ENCODE measurements around the gene HOXA4. TPM values are rescaled to one million over a fixed set of nuclear protein-coding genes. Genes with fewer than 3 reads are reported as not detected.

HOXA4 gene
- total and polyA plus RNA-seq, 10 of the 15 experiments (the other 5 are each of a cell fraction or from before 2014, with no cell fraction given) = 0.07 TPM; not detected in 9

DNA sequence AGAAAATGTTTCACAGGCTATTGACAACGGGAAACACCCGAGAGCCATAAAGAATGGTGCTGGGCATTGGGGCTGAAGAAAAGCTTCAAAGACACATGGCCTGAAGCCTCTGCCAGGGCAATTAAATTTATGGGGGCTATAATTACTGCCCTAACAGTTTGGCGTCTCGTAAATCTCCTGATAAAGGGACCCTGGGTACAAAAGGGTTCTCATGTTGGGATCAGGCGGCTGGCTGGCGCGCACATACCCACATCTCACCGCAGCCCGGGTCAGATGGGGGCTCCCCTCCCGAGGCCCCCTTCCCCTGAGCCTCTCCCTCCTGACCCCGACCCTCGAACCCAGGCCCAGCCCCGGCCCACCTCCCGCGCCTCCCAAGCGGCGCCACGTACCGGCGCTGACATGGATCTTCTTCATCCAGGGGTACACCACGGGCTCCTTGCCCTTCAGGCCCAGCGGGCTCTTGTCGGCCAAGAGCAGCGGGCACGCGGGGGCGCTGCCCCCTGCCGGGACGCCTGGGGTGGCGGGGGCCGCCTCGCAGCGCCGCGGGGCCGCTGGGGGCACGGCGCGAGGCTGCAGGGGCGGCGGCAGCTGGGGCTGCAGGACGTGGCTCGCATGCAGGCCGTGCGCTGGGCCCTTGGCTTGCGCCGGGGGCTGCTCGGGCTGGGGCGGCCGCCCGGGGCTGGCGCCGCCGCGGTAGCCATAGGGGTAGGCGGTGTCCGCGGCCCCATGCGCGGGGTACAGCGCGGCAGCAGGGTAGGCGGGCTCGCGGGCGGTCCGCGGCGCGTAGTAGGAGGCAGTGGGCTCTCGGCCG lies 623 bp downstream of the HOXA4 start (continued):
- TF ChIP-seq, protein P1, sequence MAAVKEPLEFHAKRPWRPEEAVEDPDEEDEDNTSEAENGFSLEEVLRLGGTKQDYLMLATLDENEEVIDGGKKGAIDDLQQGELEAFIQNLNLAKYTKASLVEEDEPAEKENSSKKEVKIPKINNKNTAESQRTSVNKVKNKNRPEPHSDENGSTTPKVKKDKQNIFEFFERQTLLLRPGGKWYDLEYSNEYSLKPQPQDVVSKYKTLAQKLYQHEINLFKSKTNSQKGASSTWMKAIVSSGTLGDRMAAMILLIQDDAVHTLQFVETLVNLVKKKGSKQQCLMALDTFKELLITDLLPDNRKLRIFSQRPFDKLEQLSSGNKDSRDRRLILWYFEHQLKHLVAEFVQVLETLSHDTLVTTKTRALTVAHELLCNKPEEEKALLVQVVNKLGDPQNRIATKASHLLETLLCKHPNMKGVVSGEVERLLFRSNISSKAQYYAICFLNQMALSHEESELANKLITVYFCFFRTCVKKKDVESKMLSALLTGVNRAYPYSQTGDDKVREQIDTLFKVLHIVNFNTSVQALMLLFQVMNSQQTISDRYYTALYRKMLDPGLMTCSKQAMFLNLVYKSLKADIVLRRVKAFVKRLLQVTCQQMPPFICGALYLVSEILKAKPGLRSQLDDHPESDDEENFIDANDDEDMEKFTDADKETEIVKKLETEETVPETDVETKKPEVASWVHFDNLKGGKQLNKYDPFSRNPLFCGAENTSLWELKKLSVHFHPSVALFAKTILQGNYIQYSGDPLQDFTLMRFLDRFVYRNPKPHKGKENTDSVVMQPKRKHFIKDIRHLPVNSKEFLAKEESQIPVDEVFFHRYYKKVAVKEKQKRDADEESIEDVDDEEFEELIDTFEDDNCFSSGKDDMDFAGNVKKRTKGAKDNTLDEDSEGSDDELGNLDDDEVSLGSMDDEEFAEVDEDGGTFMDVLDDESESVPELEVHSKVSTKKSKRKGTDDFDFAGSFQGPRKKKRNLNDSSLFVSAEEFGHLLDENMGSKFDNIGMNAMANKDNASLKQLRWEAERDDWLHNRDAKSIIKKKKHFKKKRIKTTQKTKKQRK (IDR thresholded peaks at IDR 0.05; ENCODE audit: low read depth, low read length) = no peak
- TF ChIP-seq REST (IDR thresholded peaks at IDR 0.05; ENCODE audit: low read depth, low read length) (no peak), GABPA (IDR thresholded peaks at IDR 0.05; ENCODE audit: low read depth) (no peak), ZNF24 (IDR thresholded peaks at IDR 0.05) (no peak), TAF1 (IDR thresholded peaks at IDR 0.05; ENCODE audit: borderline replicate concordance, low read depth, low read length) (no peak)
- TF ChIP-seq, protein P2, sequence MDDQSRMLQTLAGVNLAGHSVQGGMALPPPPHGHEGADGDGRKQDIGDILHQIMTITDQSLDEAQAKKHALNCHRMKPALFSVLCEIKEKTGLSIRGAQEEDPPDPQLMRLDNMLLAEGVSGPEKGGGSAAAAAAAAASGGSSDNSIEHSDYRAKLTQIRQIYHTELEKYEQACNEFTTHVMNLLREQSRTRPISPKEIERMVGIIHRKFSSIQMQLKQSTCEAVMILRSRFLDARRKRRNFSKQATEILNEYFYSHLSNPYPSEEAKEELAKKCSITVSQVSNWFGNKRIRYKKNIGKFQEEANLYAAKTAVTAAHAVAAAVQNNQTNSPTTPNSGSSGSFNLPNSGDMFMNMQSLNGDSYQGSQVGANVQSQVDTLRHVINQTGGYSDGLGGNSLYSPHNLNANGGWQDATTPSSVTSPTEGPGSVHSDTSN (IDR thresholded peaks at IDR 0.05; ENCODE audit: insufficient replicate concordance, low read depth, low read length) = no peak
